Adrenal gland (tissue), 5 donors: ENCODE data around the gene RARB.

Experiments used
- CTCF ChIP-seq, 6 experiments: fragments of 450-650 bp in 4 of 6; fragments of 200-600 bp in 2 of 6; sonication (generic) in 1 of 6; IDR thresholded peaks; 1 replicate in 5 of 6; 2 replicates in 1 of 6; pipeline versions ENCODE4 v1.5.1 to v1.8.0; 2016 to 2021; ENCODE audit warnings: antibody characterized with exemption in 6 of 6, mild to moderate bottlenecking in 2 of 6, moderate library complexity in 1 of 6
- POLR2A ChIP-seq, 2 donors: fragments of 450-650 bp; IDR thresholded peaks; one replicate each; pipeline ENCODE4 v1.6.1; 2017; ENCODE audit warnings: antibody characterized with exemption in 2 of 2, mild to moderate bottlenecking in 2 of 2, moderate library complexity in 1 of 2
- donor health status: DM: no; HTN: no; CAD: no.

- no peak for TF ChIP-seq CTCF (IDR thresholded peaks at IDR 0.05)
- no peak for TF ChIP-seq POLR2A (IDR thresholded peaks at IDR 0.05)
Observed at GRCh38 chr3:25578059-25578458, 150.0 kb downstream of the RARB start.
